Measurements from ENCODE around the gene SYMPK.

DNA sequence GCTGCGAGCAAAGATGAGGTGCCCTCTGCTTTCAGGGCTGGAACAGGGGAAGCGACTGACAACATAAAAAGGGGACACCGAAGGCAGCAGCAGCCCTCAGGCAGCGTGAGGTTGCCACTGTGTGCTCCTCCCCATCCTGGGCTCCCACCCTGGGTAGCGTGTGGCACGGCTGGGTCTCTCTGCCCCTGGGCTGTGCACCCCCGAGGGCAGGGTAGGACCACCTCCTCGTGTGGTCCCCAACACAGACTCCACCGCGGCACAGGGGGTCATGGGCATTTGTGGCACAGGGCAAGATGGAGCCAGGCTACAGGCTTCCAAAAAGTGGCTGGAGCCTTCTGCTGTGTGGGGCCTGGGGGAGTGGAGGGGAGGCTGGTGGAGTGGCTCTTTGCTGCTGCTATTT lies 41.4 kb downstream of the SYMPK start:
- TF ChIP-seq CTCF (IDR thresholded peaks at IDR 0.05) (no peak), POLR2A (IDR thresholded peaks at IDR 0.05) (no peak), POLR2AphosphoS5 (IDR thresholded peaks at IDR 0.05) (no peak), EP300 (IDR thresholded peaks at IDR 0.05) (no peak)

Measured in gastroesophageal sphincter (tissue), 3 donors.